Head of caudate nucleus (tissue), 42 donors: ENCODE measurements around the gene PSMD13.
"Not testable (repeated sequence)": the region's sequence is repeated elsewhere in the genome, so short reads cannot be mapped to it uniquely, and the experiment has no call there.

Source experiments
- DNase-seq, 42 donors: peaks; one replicate each; pipeline versions ENCODE4 v3.0.0 to v3.0.0-alpha.2; 2020 to 2021; ENCODE audit warnings: mixed read lengths in 7 of 42
- intact Hi-C: fragments of 100-400 bp; cut with DNase I; formaldehyde crosslinking; loops from one replicate; pipeline ENCODE4 v1.15.0; 2022

The PSMD13 gene

DNA sequence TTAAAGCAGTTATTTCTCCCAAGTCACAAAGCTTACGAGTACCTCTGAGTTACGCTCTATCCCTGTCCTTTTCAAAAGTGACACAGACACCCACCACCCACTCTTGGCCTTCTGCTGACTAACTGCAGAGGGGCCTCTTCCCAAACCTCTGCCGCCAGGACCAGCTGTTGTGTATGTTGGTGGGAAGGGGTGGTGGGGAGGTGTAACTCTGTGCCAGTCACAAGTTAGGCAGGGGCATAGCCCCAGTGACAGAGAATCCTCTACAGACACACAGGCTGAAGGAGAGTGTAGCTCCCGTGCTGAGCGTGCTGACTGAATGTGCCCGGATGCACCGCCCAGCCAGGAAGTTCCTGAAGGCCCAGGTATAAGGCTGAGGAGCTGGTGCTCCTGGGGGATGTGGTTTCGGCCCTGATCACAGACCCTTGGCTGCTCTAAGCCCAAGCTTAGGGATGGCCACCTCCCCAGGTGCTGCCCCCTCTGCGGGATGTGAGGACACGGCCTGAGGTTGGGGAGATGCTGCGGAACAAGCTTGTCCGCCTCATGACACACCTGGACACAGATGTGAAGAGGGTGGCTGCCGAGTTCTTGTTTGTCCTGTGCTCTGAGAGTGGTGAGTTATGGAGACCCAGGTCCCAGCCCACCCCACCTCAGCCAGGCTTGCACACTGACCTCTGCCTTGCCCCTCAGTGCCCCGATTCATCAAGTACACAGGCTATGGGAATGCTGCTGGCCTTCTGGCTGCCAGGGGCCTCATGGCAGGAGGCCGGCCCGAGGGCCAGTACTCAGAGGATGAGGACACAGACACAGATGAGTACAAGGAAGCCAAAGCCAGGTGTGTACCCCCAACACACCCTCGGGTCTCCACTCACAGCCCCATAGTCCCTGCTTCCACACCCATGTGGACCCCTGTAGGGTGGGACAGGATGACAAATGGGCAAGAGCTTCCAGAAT lies 24.4 kb upstream of the PSMD13 start:
- intact Hi-C loops = no loop called here
- peak in 4 of 42 donors; percentile 2 to 12 (median 10) for DNase-seq

- intact Hi-C loops = no loop called here
- DNase-seq = peak in 3 of 42 donors; percentile 0 to 12 (median 10)
Observed at GRCh38 chr11:213111-213510, 23.7 kb upstream of the PSMD13 start.

DNA sequence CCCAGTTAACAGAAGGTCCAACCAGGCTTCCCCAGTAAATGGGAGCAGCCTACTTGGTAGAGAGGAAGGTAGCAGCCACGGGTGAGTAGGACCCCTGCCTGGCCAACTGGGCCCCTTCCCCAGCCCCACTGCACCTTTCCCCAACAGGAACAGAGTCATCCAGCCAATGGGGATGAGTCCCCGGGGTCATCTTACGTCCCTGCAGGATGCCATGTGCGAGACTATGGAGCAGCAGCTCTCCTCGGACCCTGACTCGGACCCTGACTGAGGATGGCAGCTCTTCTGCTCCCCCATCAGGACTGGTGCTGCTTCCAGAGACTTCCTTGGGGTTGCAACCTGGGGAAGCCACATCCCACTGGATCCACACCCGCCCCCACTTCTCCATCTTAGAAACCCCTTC lies 22.7 kb upstream of the PSMD13 start:
- intact Hi-C loops = no loop called here
- peak in 5 of 42 donors; percentile 4 to 35 (median 11) for DNase-seq

DNA sequence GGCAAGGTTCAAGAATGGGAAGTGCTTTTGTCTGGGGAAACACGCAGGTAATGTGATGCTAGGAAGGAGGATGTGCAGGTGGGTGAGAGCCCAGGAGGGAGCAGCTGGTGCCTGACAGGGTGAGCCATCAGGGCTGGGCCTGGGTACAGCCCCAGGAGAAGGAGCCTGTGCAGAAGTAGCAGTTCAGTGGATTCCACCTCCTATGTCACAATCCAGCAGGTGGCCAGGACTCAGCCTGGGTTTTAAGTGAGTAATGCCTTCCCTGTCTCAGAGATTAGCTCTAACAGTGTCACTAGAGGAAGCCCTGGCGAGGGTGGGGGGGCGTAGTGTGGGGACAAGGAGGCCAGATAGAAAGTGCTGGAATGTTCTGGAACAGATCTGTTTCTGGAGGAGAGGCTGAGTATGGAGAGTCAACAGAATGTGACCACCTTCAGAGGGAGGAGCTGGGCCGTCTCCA lies 21.2 kb upstream of the PSMD13 start:
- intact Hi-C loops = no loop called here
- peak in 1 of 42 donors; percentile 20 for DNase-seq

DNA sequence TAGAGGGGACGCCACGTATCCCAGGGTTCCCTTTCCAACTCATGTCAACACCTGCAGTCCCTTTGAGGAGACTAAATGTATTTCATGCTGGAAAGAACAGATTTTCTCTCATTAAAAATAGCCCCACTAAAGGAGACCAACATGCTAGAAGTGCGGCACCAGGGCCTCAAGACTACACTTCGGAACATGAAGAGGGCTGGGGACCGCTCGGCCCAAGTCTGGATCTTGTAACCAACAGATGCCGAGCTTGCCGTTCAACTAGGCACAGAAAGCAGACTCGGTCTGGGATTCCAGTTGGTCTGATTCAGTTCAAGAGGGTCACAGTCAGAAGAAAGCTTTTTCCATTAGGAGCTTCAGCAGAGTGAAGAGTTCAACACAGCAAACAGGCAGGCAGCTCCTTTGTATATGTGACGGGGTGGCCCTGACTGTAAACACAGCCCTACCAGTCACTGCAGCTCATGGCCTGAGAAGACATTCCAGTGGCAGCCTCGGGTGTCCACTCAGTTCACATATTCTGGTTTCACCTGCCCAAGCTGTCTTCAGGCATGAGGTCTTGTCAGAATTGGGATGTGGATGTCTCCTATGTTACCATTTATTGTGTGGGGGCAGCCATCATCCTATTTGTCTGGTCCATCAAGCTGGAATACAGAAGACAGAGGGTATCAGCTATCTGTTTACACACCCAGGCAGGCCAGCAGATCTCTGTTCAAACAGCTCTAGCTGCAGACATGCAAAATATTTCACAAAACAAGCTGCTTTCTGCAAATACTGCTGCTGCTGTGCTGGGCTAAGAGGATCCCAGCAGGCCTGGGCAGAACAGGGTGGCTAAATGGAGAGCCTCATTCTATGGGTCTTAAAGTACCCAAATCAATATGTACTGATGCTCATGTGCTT lies 20.4 kb upstream of the PSMD13 start:
- intact Hi-C loops = no loop called here
- peak in 3 of 42 donors; percentile 1 to 11 (median 5) for DNase-seq

DNA sequence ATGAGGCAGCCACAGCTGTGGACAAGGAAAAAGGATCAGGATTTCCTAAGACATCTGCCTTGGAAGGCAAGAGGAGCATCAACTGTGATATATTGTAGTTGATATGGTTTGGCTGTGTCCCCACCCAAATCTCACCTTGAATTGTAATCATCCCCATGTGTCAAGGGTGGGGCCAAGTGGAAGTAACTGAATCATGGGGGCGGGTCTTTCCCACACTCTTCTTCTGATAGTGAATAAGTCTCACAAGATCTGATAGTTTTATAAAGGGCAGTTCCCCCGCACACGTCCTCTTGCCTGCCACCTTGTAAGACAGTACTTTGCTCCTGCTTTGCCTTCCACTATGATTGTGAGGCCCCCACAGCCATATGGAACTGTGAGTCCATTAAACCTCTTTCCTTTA lies 19.1 kb upstream of the PSMD13 start:
- peak in 1 of 42 donors; percentile 2 for DNase-seq
- intact Hi-C loops = no loop called here

DNA sequence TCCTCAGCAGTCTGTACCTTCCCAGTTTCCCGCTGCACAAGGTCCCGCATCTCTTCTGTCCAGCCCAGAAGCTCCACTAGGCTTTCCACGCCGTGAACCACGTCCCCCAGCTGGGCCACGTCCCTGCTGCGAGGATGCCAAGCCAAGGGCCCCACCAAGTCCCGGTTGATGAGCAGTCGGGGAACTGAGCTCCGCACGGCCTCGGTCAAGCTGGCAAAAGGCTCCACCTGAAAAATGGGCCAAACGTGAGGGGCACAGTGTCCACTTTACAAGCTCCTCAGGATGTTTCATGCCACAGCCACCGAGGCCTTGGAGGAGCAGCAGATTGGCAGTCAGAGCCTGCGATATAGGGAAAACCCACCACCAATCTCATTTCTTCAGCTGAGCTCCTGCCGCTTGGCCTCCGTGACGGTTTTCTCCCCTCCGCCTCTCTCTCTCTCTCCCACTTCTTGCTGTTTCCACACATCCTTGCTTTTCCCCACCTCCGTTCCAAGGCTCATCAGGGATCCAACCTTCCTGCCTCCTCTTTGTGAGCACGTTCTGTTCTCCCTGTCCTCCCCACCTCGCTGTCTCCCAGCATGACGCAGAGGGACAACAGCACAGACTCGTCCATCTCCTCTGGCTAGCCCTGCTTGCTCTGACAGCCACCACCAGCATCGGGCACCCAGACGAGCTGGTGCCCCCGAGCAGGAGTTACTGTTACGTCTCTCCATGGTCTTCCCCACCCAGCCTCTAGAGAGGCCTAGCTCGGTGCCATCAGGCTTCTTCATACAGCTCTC lies 17.8 kb upstream of the PSMD13 start:
- intact Hi-C loops = no loop called here
- DNase-seq = peak in 5 of 42 donors; percentile 6 to 34 (median 15)

DNA sequence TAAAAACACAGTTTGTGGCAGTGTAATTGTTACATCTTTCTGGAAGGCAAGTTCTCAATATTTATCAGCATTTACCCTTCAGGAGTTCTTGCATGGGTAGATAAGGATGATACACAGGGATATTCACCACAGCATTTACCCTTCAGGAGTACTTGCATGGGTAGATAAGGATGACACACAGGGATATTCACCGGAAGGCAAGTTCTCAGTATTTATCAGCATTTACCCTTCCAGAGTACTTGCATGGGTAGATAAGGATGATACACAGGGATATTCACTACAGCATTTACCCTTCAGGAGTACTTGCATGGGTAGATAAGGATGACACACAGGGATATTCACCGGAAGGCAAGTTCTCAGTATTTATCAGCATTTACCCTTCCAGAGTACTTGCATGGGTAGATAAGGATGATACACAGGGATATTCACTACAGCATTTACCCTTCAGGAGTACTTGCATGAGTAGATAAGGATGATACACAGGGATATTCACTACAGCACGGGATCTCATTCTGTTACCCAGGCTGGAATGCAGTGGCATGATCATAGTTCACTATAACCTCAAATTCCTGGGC lies 16.0 kb upstream of the PSMD13 start:
- intact Hi-C loops, DNase-seq: not testable (repeated sequence)

DNA sequence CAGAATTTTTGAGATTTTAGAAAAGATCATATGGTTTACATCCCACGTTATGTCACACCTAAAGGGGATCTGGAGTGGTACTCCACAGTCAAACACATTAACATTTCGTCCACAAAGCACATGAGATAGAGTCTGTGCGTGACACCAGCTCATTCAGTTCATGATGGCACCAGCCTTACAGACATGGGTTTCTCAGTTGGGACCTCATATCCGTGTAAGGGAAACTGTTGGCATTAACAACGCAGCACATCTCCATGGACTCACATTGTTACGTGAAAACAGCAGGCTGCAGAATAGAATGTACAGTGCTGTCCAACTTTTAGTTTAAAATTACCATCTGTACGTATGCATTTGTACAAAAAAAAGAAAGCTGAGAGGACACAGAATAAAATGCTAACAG lies 15.2 kb upstream of the PSMD13 start:
- DNase-seq = peak in 1 of 42 donors; percentile 18
- intact Hi-C loops = no loop called here

DNA sequence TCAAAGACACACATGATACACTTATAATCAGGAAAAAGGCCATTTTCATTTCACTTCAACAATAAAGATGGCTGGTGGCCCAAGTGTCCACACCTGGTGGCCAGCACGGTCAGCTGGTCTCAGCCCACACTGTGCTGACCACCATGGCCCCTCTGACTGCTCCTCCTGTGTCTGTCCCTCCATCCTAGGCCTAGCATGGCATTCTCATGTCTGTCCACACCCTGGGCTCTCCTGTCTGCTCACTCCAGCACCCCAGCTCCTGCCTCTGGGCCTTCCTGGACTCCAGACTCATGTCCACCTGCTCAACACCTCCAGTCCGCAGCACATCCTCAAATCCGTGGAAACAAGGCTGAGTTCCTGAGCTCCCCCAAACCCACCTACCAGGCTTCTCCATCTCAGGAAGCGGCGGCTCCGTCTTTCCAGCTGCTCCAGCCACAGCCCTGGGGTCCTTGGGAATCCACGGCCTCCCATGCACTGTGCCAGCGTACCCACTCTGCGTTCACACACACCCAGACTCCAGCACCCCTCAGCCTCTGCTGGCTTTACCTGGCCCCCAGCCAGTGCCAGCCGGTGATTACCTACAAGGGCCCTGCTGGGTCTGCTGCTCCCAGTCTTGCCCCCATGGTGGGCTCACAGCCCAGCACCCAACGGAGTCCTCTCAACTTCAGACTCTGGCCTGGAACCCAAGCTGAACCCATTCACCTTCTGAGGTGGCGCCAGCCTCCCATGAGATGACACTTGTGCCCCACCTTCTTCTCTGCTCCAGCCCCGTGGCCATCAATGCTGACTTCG lies 14.6 kb upstream of the PSMD13 start:
- intact Hi-C loops = no loop called here
- peak in 3 of 42 donors; percentile 1 to 19 (median 3) for DNase-seq

DNA sequence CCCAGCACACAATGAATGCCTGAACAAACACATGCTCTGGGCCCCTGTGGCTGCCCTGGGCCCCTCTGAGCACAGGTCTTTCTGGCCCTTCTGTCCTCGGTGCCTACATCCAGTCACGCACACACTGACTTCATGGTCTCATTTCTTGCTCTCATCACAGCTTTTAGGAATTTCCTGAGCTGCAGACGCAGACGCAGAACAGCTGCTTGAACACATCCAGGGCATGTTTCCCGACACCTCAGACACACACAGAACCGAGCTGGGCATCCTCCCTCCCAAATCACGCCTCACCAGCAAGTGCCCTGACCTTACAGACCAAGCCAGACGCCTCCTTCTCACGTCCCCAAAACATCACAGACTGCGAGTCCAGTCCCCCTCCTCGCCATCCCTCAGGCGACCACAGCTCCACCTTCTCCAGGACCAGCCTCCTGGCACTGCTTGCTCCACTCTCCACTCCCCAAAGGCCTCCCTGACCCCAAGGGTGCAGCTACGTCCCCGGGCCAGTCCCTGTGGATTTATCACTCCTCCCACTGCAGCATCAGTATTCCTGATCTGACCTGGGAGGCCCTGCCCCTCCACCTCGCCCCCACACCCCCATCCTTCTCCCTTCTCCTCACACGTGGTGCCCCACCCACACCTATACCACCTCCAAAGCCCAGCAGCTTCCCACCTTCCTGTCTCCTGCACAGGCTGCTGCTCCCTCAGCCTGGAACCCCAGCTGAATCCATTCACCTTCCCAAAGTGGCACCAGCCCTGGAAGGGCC lies 13.6 kb upstream of the PSMD13 start:
- intact Hi-C loops = no loop called here
- DNase-seq = peak in 37 of 42 donors; percentile 26 to 84 (median 57)

DNA sequence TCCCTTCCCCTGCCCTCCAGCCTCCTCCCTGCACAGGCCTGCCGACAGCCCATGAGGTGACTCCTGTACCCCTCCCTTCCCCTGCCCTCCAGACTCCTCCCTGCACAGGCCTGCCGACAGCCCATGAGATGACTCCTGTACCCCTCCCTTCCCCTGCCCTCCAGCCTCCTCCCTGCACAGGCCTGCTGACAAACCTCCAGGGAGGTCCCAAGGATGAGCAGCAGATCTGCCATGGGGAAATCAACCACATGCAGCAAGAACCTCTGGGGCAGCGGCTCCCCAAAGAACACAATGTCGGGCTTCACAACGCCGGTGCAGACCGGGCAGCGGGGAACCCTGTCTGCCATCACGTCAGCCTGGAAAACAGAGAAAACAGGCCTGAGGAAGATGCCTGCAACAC lies 12.9 kb upstream of the PSMD13 start:
- peak in 2 of 42 donors; percentile 18 for DNase-seq
- intact Hi-C loops = no loop called here

GRCh38 chr11:224424-224823 lies 12.4 kb upstream of the PSMD13 start:
- intact Hi-C loops = no loop called here
- peak in 2 of 42 donors; percentile 12 to 14 for DNase-seq

DNA sequence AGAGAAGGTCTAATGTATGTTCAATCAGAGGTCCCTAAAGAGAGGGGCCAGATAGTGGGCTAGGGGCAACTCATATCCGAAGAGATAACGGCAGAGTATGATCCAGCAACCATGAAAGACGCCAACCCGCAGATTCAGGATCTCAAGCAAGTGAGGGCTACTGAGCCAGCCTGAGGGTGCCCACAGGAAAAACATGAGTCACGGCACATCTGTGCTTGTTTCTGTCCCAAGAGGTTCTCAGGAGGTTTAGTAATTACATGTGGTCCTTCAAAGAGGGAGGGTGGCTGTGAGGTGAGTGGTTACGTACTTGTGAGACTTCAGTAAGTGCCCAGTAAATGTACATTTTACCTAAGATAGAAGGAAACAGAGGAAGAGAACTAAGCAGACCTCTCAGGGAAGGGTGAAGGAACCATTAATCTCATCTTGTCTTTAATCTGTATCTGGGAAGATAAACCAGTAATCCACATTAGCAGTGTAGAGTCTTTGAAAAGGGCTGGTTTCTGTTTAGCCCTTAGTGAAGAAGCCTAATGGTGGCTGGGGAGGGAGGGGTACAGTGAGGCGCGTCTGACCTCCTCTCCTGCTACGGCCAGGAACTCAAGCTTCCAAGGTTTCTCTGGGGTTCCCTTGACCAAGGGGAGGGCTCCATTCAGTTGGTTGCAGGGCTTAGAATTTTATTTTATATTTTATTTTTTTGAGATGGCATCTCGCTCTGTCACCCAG lies 10.9 kb upstream of the PSMD13 start:
- peak in 1 of 42 donors; percentile 14 for DNase-seq
- intact Hi-C loops = no loop called here

DNA sequence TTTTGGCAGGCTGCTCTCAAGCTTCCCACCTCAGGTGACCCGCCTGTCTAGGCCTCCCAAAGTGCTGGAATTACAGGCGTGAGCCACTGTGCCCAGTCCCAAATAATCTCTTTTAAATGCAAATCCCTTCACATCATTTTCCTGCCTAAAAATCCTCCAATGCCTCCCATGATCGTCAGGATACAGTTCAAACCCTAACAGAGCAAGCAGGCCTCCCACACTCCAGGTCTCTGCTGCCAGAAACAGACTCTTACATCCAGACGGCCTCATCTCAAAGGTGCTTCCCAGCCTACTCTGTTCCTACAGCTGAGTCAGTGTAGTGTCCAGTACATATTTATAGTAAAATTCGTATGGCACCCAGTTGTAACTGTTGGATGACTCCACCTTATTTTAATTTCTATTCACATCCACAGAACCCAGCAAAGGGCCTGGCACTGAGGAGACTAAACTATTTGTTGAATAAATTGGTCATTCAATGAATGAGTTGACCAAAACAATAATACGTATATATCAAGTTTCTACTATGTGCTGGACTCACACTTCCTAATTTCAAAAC lies 8.9 kb upstream of the PSMD13 start:
- intact Hi-C loops = no loop called here
- peak in 4 of 42 donors; percentile 17 to 45 (median 32) for DNase-seq

- DNase-seq = peak in 2 of 42 donors; percentile 8 to 22
Observed at GRCh38 chr11:230431-230830, 6.3 kb upstream of the PSMD13 start.

More at GRCh38 chr11:230431-230830, 6.3 kb upstream of the PSMD13 start:
- intact Hi-C loops = no loop called here
